RWPE1 (cell line): Measurements from ENCODE around the gene TMEM132C.

ENCODE experiments used
- CTCF ChIA-PET: fragments of 350-600 bp; sonication (Branson Sonifier 250); formaldehyde crosslinking; extraction: SDS; loops from one replicate; lab custom pipeline; 2021; lab: Yijun Ruan, JAX
- POLR2A ChIA-PET: fragments of 400-600 bp; formaldehyde crosslinking; extraction: SDS; loops from one replicate; lab custom pipeline; 2020; ENCODE audit warnings: antibody characterized with exemption; ENCODE audit not compliant: low non-redundant PET; lab: Yijun Ruan, JAX
- DNase-seq: peaks from one replicate; pipeline ENCODE4 v3.0.0; 2012; ENCODE audit warnings: low spot score
- H3K27ac ChIP-seq: fragments of 450-650 bp; 2 replicates; pipeline ENCODE4 v1.5.1; 2017
- CTCF ChIP-seq: fragments of 450-650 bp; conservative IDR thresholded peaks from 2 replicates; pipeline ENCODE4 v1.5.1; 2017; ENCODE audit warnings: low read depth, mild to moderate bottlenecking

The TMEM132C gene

DNA sequence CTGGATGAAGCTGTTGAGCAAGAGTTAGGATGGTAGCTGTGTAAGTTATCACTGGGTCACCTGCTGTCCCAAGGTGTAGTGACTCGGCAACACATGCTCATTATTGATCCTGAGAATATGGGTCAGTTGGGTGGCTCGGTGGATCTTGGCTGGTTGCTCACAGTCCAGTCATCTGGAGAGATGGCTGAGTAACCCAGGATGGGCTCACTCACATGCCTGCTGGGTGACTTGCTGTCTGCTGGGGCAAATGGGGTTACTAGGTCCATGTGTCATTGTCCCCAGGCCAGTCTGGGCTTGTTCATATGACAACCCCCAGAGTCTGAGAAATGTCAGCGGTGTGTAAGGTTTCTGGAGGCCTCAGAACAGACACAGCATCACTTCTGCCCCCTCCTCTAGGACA, 487.3 kb downstream of the TMEM132C start:
- H3K27ac ChIP-seq: no peak overlapping the region
- no peak for TF ChIP-seq CTCF
- POLR2A ChIA-PET: no interaction called here
- CTCF ChIA-PET: no interaction called here
- DNase-seq: no peak

DNA sequence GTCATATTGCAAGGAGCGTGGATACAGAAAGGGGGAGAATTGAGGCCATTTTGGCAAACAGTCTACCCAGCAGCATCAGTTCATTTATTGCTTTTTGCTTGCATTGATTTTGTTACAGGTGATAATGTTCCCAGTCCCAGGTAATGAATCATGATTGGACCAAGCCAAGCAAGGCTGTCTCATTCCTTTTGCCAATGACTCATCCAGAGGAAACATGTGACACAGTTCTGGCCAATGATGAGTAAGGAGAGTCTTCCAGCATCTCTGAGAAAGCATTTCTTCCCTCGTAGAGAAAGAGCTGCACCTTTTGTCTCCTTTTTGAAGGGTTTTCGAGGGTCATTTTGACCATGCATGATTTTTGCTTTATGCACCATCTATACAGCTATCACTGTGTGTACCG, 488.6 kb downstream of the TMEM132C start:
- DNase-seq: peak; percentile 6
- ChIA-PET POLR2A (no interaction called here), CTCF (no interaction called here)
- H3K27ac ChIP-seq: no peak overlapping the region
- no peak for TF ChIP-seq CTCF
